ENCODE data around the gene SECTM1.

GRCh38 chr17:82302568-82302963 is 31.0 kb downstream of the SECTM1 start:
- TF ChIP-seq CTCF (IDR thresholded peaks at IDR 0.05 in 4 of 5, conservative IDR thresholded peaks at IDR 0.05 in 1 of 5): no peak
- no peak for TF ChIP-seq POLR2A (IDR thresholded peaks at IDR 0.05)

Measured in gastrocnemius medialis (tissue), 4 donors.